ENCODE measurements around the gene SCRT2. TPM values are rescaled to one million over a fixed set of nuclear protein-coding genes. Genes with fewer than 3 reads are reported as not detected.

The SCRT2 gene
- total and polyA plus RNA-seq, 9 of the 15 experiments (the other 6 are each of a cell fraction or from before 2014, with no cell fraction given): 0.04 to 0.75 (median 0.13) TPM; not detected in 2

GRCh38 chr20:706366-706885 is 30.8 kb upstream of the SCRT2 start:
- Histone ChIP-seq H3K4me2 (ENCODE audit: insufficient read depth, low read length) (no peak overlapping the region), H3K9ac (ENCODE audit: insufficient read depth in 1 of 2, low read depth in 2 of 2, low read length in 2 of 2) (no peak overlapping the region), H3K27me3 (ENCODE audit: control insufficient read depth in 2 of 2, insufficient read depth in 2 of 2, low read length in 2 of 2) (no peaks in the 10 kb centered on the region), H3K36me3 (ENCODE audit: control insufficient read depth, insufficient read depth, low read length) (no peaks in the 10 kb centered on the region), H3K4me3 (no peak overlapping the region), H2AFZ (ENCODE audit: low read depth, low read length) (no peak overlapping the region; the same call in 1 of the 2 replicates), H3K27ac (ENCODE audit: extremely low read depth, low read depth, low read length) (no peak overlapping the region), H3K79me2 (ENCODE audit: control insufficient read depth, insufficient read depth, low read length) (no peaks in the 10 kb centered on the region), H4K20me1 (replicated peaks; ENCODE audit: control insufficient read depth, insufficient read depth, low read length) (no peaks in the 10 kb centered on the region), H3K4me1 (replicated peaks in 1 of 2; ENCODE audit: control insufficient read depth in 2 of 2, insufficient read depth in 2 of 2, low read length in 2 of 2) (peaks cover 11 to 19% of the 10 kb centered on the region in 2 experiments; a peak in 4 of 5 replicates), H3K9me1 (ENCODE audit: control insufficient read depth, insufficient read depth, low read length) (no peaks in the 10 kb centered on the region), H3K9me3 (replicated peaks; ENCODE audit: control insufficient read depth, insufficient read depth, low read depth, low read length) (peaks cover 2% of the 10 kb centered on the region)
- TF ChIP-seq TBP (optimal IDR thresholded peaks at IDR 0.05; ENCODE audit: low read depth, low read length): no peak
- TF ChIP-seq ILF3 (IDR thresholded peaks at IDR 0.05; ENCODE audit: borderline replicate concordance): no peak
- TF ChIP-seq ZNF277 (CRISPR knock-in tag; IDR thresholded peaks at IDR 0.05; ENCODE audit: borderline replicate concordance): no peak
- TF ChIP-seq NFXL1 (CRISPR knock-in tag; IDR thresholded peaks at IDR 0.05): no peak
- no peak for TF ChIP-seq ATF1 (CRISPR knock-in tag; IDR thresholded peaks at IDR 0.05)
- no peak for TF ChIP-seq ATF1 (tag; IDR thresholded peaks at IDR 0.05)
- no peak for TF ChIP-seq HNRNPK (IDR thresholded peaks at IDR 0.05; ENCODE audit: low read depth, low read length, poor library complexity, severe bottlenecking)
- TF ChIP-seq CCAR2 (IDR thresholded peaks at IDR 0.05; ENCODE audit: low read depth, low read length): no peak
- TF ChIP-seq PHB2 (IDR thresholded peaks at IDR 0.05; ENCODE audit: low read depth): no peak
- TF ChIP-seq MEIS2 (IDR thresholded peaks at IDR 0.05; ENCODE audit: partially characterized antibody): no peak
- no peak for TF ChIP-seq UBTF (IDR thresholded peaks at IDR 0.05; ENCODE audit: borderline replicate concordance in 1 of 2, low read depth in 2 of 2, low read length in 2 of 2)
- TF ChIP-seq ZNF282 (CRISPR knock-in tag; IDR thresholded peaks at IDR 0.05): no peak
- TF ChIP-seq IRF1 (CRISPR knock-in tag; IDR thresholded peaks at IDR 0.05; ENCODE audit: borderline replicate concordance): no peak
- FAIRE-seq (no peak), ATAC-seq (no peak), DNase-seq (ENCODE audit: extremely low read depth in 1 of 4, low spot score in 3 of 4) (no peak)
- POLR2A ChIA-PET: interaction anchor here (1.1 kb wide), 1 partner anchor 9 kb away, joined by 4 read pairs; no protein-coding TSS in a partner anchor
- WGBS (ENCODE audit: insufficient coverage, low coverage, missing lambda C conversion rate): 73% methylated on average over 5 of the region's 8 CpGs
- CTCF ChIA-PET (ENCODE audit: low intra/inter-chr PET ratio): no interaction called here
- BruUV-seq (replicated peaks): no TSS peak
- in situ Hi-C loops (cut with MboI): no loop called here
- intact Hi-C loops (cut with micrococcal nuclease): no loop called here

All from K562 (cell line).